Measurements from ENCODE around the gene ELP6.

Gene ELP6

DNA sequence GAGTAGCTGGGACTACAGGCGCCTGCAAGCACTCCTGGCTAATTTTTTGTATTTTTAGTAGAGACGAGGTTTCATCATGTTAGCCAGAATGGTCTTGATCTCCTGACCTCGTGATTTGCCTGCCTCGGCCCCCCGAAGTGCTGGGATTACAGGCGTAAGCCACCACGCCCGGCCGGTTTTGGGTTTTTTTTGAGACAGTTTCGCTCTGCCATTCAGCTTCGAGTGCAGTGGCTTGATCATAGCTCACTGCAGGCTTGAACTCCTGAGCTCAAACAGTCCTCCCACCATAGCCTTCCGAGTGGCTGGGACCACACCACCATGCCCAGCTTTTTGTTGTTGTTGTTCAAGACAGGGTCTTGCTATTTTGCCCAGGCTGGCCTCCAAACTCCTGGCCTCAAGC is 21.7 kb downstream of the ELP6 start:
- TF ChIP-seq, protein P1, sequence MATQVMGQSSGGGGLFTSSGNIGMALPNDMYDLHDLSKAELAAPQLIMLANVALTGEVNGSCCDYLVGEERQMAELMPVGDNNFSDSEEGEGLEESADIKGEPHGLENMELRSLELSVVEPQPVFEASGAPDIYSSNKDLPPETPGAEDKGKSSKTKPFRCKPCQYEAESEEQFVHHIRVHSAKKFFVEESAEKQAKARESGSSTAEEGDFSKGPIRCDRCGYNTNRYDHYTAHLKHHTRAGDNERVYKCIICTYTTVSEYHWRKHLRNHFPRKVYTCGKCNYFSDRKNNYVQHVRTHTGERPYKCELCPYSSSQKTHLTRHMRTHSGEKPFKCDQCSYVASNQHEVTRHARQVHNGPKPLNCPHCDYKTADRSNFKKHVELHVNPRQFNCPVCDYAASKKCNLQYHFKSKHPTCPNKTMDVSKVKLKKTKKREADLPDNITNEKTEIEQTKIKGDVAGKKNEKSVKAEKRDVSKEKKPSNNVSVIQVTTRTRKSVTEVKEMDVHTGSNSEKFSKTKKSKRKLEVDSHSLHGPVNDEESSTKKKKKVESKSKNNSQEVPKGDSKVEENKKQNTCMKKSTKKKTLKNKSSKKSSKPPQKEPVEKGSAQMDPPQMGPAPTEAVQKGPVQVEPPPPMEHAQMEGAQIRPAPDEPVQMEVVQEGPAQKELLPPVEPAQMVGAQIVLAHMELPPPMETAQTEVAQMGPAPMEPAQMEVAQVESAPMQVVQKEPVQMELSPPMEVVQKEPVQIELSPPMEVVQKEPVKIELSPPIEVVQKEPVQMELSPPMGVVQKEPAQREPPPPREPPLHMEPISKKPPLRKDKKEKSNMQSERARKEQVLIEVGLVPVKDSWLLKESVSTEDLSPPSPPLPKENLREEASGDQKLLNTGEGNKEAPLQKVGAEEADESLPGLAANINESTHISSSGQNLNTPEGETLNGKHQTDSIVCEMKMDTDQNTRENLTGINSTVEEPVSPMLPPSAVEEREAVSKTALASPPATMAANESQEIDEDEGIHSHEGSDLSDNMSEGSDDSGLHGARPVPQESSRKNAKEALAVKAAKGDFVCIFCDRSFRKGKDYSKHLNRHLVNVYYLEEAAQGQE (IDR thresholded peaks at IDR 0.05; ENCODE audit: insufficient read depth in 1 of 2, low read depth in 2 of 2, low read length in 2 of 2), result no peak
- TF ChIP-seq POLR2AphosphoS5 (IDR thresholded peaks at IDR 0.05; ENCODE audit: low read depth, low read length) (no peak), FOXP2 (optimal IDR thresholded peaks at IDR 0.05; ENCODE audit: borderline replicate concordance, extremely low read depth, extremely low read length, insufficient read depth) (no peak), SIN3A (IDR thresholded peaks at IDR 0.05; ENCODE audit: borderline replicate concordance, insufficient read depth, low read length) (no peak), TAF1 (IDR thresholded peaks at IDR 0.05; ENCODE audit: borderline replicate concordance, insufficient read depth, low read length) (no peak)

DNA sequence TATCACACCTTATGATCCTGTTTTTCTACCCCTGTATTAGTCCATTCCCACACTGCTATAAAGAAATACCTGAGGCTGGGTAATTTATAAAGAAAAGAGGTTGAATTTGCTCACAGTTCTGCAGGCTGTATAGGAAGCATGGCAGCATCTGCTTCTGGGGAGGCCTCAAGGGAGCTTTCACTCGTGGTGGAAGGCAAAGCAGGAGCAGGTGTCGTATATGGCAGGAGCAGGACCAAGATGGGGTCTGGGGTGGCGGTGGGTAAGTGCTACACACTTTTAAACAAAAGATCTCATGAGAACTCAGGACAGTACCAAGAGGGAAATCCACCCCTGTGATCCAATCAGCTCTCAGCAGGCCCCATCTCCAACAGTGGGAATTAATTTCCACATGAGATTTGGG is 22.3 kb downstream of the ELP6 start:
- TF ChIP-seq, protein P1 (IDR thresholded peaks at IDR 0.05; ENCODE audit: insufficient read depth in 1 of 2, low read depth in 2 of 2, low read length in 2 of 2), result no peak
- no peak for TF ChIP-seq FOXP2 (optimal IDR thresholded peaks at IDR 0.05; ENCODE audit: borderline replicate concordance, extremely low read depth, extremely low read length, insufficient read depth)
- no peak for TF ChIP-seq TAF1 (IDR thresholded peaks at IDR 0.05; ENCODE audit: borderline replicate concordance, insufficient read depth, low read length)
- TF ChIP-seq POLR2AphosphoS5 (IDR thresholded peaks at IDR 0.05; ENCODE audit: low read depth, low read length), result no peak
- no peak for TF ChIP-seq SIN3A (IDR thresholded peaks at IDR 0.05; ENCODE audit: borderline replicate concordance, insufficient read depth, low read length)

DNA sequence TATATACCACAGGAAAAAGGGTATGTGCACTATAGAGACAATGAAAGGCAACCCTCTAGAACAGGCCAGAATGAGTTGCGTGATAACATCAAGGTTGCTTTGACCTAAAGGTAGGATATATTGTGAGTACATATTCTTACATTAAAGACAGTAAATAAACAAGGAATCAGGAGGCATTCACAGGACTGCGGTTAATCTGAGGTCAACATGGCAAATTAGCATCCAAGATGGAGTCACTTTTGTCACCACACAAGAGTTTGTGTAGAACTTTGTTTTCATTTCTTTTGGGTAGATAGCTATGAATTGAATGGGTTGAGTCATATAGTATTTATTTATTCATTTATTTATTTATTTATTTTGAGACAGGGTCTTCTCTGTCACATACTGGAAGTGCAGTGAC is 26.2 kb downstream of the ELP6 start:
- TF ChIP-seq, protein P1 (IDR thresholded peaks at IDR 0.05; ENCODE audit: insufficient read depth in 1 of 2, low read depth in 2 of 2, low read length in 2 of 2), result no peak
- TF ChIP-seq TAF1 (IDR thresholded peaks at IDR 0.05; ENCODE audit: borderline replicate concordance, insufficient read depth, low read length), result no peak
- TF ChIP-seq POLR2AphosphoS5 (IDR thresholded peaks at IDR 0.05; ENCODE audit: low read depth, low read length), result no peak
- no peak for TF ChIP-seq SIN3A (IDR thresholded peaks at IDR 0.05; ENCODE audit: borderline replicate concordance, insufficient read depth, low read length)
- no peak for TF ChIP-seq FOXP2 (optimal IDR thresholded peaks at IDR 0.05; ENCODE audit: borderline replicate concordance, extremely low read depth, extremely low read length, insufficient read depth)

DNA sequence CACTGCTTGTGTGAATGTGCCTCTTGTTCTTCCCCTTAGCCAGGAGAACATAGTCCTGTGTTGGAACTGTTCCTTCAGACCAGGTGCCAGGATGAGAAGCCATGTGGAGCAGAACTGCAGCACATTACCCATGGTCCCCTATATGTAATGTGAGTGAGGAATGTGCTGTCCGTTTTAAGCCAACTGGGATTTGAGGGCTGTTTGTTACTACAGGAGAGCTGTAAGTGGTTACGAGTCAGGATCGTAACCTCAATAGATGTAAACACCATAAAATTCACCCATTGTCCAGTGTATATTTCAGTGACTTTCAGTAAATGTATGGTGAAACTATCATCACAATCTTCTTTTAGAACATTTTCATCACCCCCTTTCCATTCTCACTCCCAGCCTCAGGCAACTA is 27.7 kb downstream of the ELP6 start:
- no peak for TF ChIP-seq TAF1 (IDR thresholded peaks at IDR 0.05; ENCODE audit: borderline replicate concordance, insufficient read depth, low read length)
- no peak for TF ChIP-seq SIN3A (IDR thresholded peaks at IDR 0.05; ENCODE audit: borderline replicate concordance, insufficient read depth, low read length)
- TF ChIP-seq FOXP2 (optimal IDR thresholded peaks at IDR 0.05; ENCODE audit: borderline replicate concordance, extremely low read depth, extremely low read length, insufficient read depth), result no peak
- no peak for TF ChIP-seq POLR2AphosphoS5 (IDR thresholded peaks at IDR 0.05; ENCODE audit: low read depth, low read length)
- TF ChIP-seq, protein P1 (IDR thresholded peaks at IDR 0.05; ENCODE audit: insufficient read depth in 1 of 2, low read depth in 2 of 2, low read length in 2 of 2), result no peak

DNA sequence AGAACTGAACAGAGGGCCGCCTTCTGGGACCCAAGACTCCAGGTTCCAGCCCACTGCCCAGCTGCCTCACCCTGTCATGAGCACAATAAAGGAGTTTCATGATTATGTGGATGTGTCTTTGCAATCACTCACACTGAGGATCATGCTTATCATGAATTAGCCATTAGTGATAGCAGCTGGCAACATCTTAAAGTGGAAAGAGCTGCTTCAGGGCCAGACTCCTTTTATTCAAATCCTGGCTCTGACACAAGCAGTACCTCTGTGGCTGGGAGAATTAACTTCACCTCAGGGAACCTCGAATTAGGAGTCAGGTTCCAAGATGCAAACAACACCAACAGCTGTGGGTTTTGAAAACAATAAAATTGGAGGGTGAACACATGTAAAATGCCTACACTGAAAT is 31.1 kb downstream of the ELP6 start:
- TF ChIP-seq POLR2AphosphoS5 (IDR thresholded peaks at IDR 0.05; ENCODE audit: low read depth, low read length), result no peak
- TF ChIP-seq TAF1 (IDR thresholded peaks at IDR 0.05; ENCODE audit: borderline replicate concordance, insufficient read depth, low read length), result no peak

Measured in PFSK-1 (cell line).